Stomach (tissue), 9 donors: Measurements from ENCODE around the gene STN1. TPM values are rescaled to one million over a fixed set of nuclear protein-coding genes. Genes with fewer than 3 reads are reported as not detected.

Experiments
- DNase-seq, 2 donors: peaks; one replicate each; pipeline versions ENCODE4 v3.0.0 to v3.0.0-alpha.2; 2013 to 2019
- H3K27ac ChIP-seq, 5 donors: fragments of 200-600 bp in 4 of 5; sonication (generic) in 4 of 5; one replicate each; pipeline ENCODE4 v1.5.1; 2013 to 2019; ENCODE audit warnings: mild to moderate bottlenecking in 1 of 5, moderate library complexity in 1 of 5
- H3K27me3 ChIP-seq, 3 donors: fragments of 200-600 bp; sonication (generic); one replicate each; pipeline ENCODE4 v1.5.1; 2017 to 2019; ENCODE audit warnings: mixed run types in 1 of 3
- H3K36me3 ChIP-seq, 4 donors: fragments of 200-600 bp; sonication (generic); 1 replicate in 3 of 4; 2 replicates in 1 of 4; pipeline ENCODE4 v1.5.1; 2016 to 2019
- H3K4me1 ChIP-seq, 4 donors: fragments of 200-600 bp; sonication (generic); one replicate each; pipeline ENCODE4 v1.5.1; 2016 to 2019
- H3K4me3 ChIP-seq, 4 donors: fragments of 200-600 bp; sonication (generic) in 3 of 4; one replicate each; pipeline ENCODE4 v1.5.1; 2016 to 2019; ENCODE audit warnings: mild to moderate bottlenecking in 1 of 4
- H3K9me3 ChIP-seq, 4 donors: fragments of 200-600 bp; sonication (generic); one replicate each; pipeline ENCODE4 v1.5.1; 2016 to 2019
- CTCF ChIP-seq, 7 experiments: fragments of 450-650 bp in 4 of 7; fragments of 200-600 bp in 3 of 7; sonication (generic) in 3 of 7; IDR thresholded peaks; one replicate each; pipeline ENCODE4 v1.5.1; 2016 to 2019; ENCODE audit warnings: antibody characterized with exemption in 7 of 7, control low read depth in 2 of 7, mild to moderate bottlenecking in 1 of 7
- EP300 ChIP-seq: sonication (generic); formaldehyde crosslinking; IDR thresholded peaks from one replicate; pipeline ENCODE4 v1.6.1; 2017; ENCODE audit warnings: antibody characterized with exemption
- POLR2A ChIP-seq, 4 donors: fragments of 450-650 bp; IDR thresholded peaks; one replicate each; pipeline ENCODE4 v1.6.1; 2016; ENCODE audit warnings: antibody characterized with exemption in 4 of 4, control low read depth in 2 of 4, mild to moderate bottlenecking in 1 of 4, moderate library complexity in 1 of 4
- POLR2AphosphoS5 ChIP-seq, 3 donors: sonication (generic); formaldehyde crosslinking; IDR thresholded peaks; one replicate each; pipeline ENCODE4 v1.6.1; 2016; ENCODE audit warnings: antibody characterized with exemption in 3 of 3
- WGBS, 5 donors: extraction: QIAGEN DNeasy Blood & Tissue Kit in 3 of 5; methylation state at CpG; one replicate each; pipeline versions ENCODE4 v1.1.5 to v1.1.7; 2013 to 2018; 5-methylcytosine and 5-hydroxymethylcytosine counted together
- intact Hi-C: fragments of 100-400 bp; cut with DNase I; formaldehyde crosslinking; loops from one replicate; pipeline ENCODE4 v1.15.1; 2023; ENCODE audit warnings: low total_unique reads
- polyA plus RNA-seq, 3 donors: library from polyadenylated mRNA; stranded (reverse); fragments of 200-250 nt; gene quantifications; one replicate each; pipeline ENCODE4 v1.2.3, GENCODE V29; 2013
- total RNA-seq, 5 donors: library from RNA; depleted of rRNA; stranded (reverse); fragments of >200 nt; gene quantifications; one replicate each; pipeline versions ENCODE4 v1.1.0 to v1.2.3, GENCODE V29; 2014 to 2016
- donor health status: healthy with polysubstance abuse.
- donor health status: Bipolar disorder and iron deficiency.
- donor health status: healthy.

Gene STN1
- total and polyA plus RNA-seq, 8 donors, result 0.45 to 41.1 (median 20.5) TPM

DNA sequence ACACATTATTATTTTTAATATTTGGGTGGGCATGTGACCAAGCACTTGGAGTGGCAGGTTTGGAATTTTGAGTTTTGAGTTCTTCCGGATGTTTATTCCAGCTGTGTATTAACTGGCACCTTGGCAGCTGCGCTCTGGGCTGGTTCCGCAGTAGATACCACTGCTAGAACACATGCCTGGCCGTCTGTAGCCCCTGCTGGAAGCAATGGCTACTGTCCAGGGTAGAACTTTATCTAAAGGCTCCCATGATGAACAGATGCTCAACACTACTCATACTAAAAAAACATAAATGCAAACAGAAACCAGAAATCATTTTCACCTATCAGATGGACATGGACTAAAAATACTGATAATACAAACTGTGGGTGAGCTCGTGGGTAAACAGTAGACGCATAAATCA is 43.3 kb downstream of the STN1 start:
- Histone ChIP-seq H3K36me3 (peaks cover 9 to 59% (median 54%) of the 10 kb centered on the region in 4 donors), H3K9me3 (no peaks in the 10 kb centered on the region), H3K27me3 (no peaks in the 10 kb centered on the region), H3K4me3 (no peak overlapping the region), H3K4me1 (no peaks in the 10 kb centered on the region), H3K27ac (no peak overlapping the region)
- intact Hi-C loops, result no loop called here
- DNase-seq, result no peak
- no peak for TF ChIP-seq EP300
- TF ChIP-seq CTCF (IDR thresholded peaks at IDR 0.05), result no peak
- TF ChIP-seq POLR2AphosphoS5 (IDR thresholded peaks at IDR 0.05), result no peak
- no peak for TF ChIP-seq POLR2A (IDR thresholded peaks at IDR 0.05)
- WGBS, 5 donors, result 58 to 73% (median 62%) methylated on average over 6 of the region's 6 CpGs

DNA sequence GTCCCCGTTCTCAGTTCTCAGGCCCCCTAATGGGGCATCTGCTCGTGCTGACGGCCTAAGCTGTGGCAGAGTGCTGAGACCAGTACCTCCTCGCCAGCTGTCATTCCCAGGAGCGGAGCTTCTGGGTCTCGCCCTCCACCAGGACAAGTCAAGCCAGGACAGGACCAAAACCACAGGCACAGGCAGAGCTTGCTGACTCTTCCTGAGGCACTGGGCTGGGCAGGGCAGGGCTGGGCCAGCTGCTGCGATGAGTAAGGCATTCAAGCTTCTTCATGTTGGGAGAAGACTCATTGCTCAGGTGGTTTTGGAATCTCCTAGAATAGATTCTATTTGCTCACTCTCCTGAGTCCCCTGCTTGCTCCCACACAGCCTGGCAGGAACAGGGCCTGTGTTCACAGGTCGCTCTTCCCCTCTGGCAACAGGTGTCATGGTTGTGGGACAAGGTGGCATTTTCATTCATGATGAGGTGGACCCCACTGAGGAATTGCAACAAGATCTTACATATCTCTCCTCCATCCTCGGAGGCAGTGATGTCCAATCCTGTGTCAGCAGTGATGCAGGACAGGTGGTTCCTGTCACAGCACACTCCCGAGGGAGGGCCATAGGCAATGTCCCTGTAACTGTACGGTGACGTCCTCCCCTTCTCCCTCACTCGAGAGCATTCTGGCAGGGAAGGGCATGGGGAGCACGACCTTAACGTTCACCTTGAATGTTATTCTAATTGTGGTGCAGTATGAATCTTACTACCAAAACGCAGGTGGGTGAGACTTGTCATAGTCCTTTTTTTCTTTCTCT is 45.6 kb downstream of the STN1 start:
- H3K4me1 ChIP-seq, result no peaks in the 10 kb centered on the region
- peaks cover 0 to 35% (median 31%) of the 10 kb centered on the region in 4 donors for H3K36me3 ChIP-seq
- no peak for TF ChIP-seq POLR2A (IDR thresholded peaks at IDR 0.05)
- TF ChIP-seq CTCF (IDR thresholded peaks at IDR 0.05), result no peak
- no peak for TF ChIP-seq POLR2AphosphoS5 (IDR thresholded peaks at IDR 0.05)
- TF ChIP-seq EP300, result no peak
- no peak overlapping the region for H3K4me3 ChIP-seq
- WGBS, 5 donors, result 76 to 88% (median 81%) methylated on average over 15 to 16 of the region's 16 CpGs
- DNase-seq, result no peak
- H3K27me3 ChIP-seq, result no peaks in the 10 kb centered on the region
- no peaks in the 10 kb centered on the region for H3K9me3 ChIP-seq
- H3K27ac ChIP-seq, result no peak overlapping the region
- intact Hi-C loops, result no loop called here

DNA sequence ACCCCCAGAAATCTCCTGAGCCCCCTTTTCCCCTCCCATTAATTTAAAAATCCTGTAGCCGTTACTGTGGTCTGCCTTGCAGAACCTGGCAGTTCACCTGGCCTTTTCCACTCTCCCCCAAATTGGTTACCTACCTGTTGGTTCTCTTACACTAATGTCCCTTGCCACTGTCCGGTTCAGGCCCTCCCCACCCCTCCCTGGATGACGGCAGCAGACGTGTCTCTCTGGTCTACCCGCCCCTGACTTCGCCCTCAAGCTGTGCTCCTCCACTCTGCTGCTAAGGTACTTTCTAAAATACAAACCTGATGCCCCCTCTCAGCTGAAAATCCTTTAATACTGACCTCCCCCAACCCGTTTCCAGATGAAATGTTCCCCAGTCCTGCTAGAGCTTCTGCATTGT is 47.0 kb downstream of the STN1 start:
- Histone ChIP-seq H3K27me3 (no peaks in the 10 kb centered on the region), H3K36me3 (peaks cover 0 to 22% (median 21%) of the 10 kb centered on the region in 4 donors), H3K4me3 (no peak overlapping the region), H3K27ac (no peak overlapping the region), H3K9me3 (peaks cover 0 to 5% (median under 1%) of the 10 kb centered on the region in 4 donors), H3K4me1 (no peaks in the 10 kb centered on the region)
- 83 to 94% (median 87%) methylated on average over 7 of the region's 7 CpGs for WGBS, 5 donors
- no peak for DNase-seq
- TF ChIP-seq POLR2A (IDR thresholded peaks at IDR 0.05) (no peak), CTCF (IDR thresholded peaks at IDR 0.05) (no peak), POLR2AphosphoS5 (IDR thresholded peaks at IDR 0.05) (no peak), EP300 (no peak)
- intact Hi-C loops, result no loop called here

GRCh38 chr10:103870516-103870915 is 47.5 kb downstream of the STN1 start:
- TF ChIP-seq EP300, result no peak
- TF ChIP-seq POLR2A (IDR thresholded peaks at IDR 0.05), result no peak
- no peak for TF ChIP-seq CTCF (IDR thresholded peaks at IDR 0.05)
- no peak for TF ChIP-seq POLR2AphosphoS5 (IDR thresholded peaks at IDR 0.05)
- WGBS, 5 donors, result 77 to 89% (median 85%) methylated on average over 8 of the region's 8 CpGs
- Histone ChIP-seq H3K9me3 (peaks cover 0 to 10% (median 3%) of the 10 kb centered on the region in 4 donors), H3K4me3 (no peak overlapping the region), H3K27me3 (no peaks in the 10 kb centered on the region), H3K27ac (no peak overlapping the region), H3K36me3 (peaks cover 0 to 21% (median 20%) of the 10 kb centered on the region in 4 donors), H3K4me1 (no peaks in the 10 kb centered on the region)
- no peak for DNase-seq
- intact Hi-C loops, result no loop called here
